NOMO-1 treated with DMSO at 0.1 percent for 48 hours (cell line): Measurements from ENCODE around the gene RNASE8.
"Not testable (repeated sequence)": the region's sequence is repeated elsewhere in the genome, so short reads cannot be mapped to it uniquely, and the experiment has no call there.

Source experiments
- DNase-seq: peaks from one replicate; lab custom pipeline; 2025; ENCODE audit not compliant: unreplicated experiment; lab: John Stamatoyannopoulos, UW

RNASE8 gene, protein sequence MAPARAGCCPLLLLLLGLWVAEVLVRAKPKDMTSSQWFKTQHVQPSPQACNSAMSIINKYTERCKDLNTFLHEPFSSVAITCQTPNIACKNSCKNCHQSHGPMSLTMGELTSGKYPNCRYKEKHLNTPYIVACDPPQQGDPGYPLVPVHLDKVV

DNA sequence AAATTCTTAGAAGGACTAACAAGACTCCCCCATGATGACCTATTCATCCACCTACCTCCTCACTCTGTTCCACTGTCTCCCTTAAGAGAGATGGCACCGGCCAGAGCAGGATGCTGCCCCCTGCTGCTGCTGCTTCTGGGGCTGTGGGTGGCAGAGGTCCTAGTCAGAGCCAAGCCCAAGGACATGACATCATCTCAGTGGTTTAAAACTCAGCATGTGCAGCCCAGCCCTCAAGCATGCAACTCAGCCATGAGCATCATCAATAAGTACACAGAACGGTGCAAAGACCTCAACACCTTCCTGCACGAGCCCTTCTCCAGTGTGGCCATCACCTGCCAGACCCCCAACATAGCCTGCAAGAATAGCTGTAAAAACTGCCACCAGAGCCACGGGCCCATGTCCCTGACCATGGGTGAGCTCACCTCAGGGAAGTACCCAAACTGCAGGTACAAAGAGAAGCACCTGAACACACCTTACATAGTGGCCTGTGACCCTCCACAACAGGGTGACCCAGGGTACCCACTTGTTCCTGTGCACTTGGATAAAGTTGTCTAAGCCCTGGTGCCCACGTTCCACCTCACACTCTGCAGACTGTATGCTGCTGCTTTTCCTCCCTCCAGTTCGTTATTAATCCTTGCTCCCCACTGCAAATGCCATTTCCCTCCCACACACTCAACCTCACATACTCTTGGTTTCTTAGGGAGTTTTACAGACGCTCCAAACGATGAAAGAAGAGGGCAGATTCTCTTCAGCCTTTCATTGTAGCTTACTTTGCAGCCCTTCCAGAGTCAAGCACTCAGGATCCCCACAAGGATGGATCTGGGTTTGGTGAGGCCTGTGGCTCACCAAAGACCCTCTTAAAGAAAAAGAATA lies at the start of gene RNASE8:
TSS of gene RNASE8 (plus strand) at position 20 of the 873 bp plus-strand sequence. CDS start at position 91, 71 bp downstream.
- DNase-seq: no peak

DNA sequence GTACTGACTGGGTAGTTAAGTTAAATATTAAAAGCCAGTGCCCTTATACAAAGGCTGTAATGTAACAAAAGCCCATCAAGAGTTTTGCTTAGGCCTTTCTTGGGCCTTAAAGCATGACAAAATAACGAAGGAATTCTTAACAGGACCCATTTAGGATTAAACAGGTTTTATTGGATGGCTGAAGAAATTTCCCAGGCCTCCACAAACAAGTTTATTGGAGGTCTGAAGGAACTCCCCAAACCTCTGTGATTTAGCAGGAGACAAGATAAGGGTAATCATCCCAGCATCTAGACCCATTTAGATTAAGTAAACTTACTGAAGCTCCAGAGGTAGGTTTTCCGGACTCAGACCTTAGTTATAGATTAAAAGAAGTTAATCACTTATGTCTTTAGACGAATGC lies 47.9 kb upstream of the RNASE8 start:
- not testable (repeated sequence) for DNase-seq

DNA sequence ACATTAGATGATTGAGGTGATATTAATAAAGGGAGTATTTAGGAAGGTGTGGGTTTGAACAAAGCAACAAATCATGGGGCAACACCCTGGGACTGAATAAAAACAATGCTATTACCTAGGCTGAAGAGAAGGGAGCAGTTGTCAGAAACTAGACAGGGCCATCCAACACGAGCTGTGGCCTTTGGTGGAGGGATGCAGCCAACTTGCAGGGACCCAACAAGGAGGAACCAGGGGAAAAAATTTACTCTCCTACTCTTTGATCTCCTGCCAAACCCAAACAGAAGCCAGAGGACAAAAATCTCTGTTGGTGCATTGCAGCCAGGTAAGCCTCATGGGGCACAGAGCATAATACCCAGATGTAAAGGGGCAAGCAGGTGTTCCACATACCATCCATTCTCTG lies 46.5 kb upstream of the RNASE8 start:
- DNase-seq: no peak

DNA sequence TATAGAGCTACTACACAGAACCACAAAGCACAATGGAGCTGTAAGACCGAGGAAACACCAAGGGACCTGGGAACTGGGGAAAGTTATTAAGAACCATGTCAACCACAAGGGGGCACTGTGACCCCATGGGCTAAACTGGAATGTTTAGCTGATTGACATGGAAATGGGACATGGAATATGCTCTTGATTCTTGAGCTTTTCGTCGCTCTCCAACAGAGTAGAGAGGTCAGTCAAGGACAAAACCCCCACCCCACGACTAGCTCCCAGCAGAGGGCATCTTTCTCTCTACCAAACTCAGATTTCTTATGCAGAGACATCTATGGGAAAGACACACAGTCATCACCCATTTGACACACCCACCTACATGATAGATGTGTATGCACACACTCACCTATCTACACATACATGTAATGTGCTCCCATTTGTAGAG lies 42.8 kb upstream of the RNASE8 start:
- DNase-seq: peak; percentile 62

DNA sequence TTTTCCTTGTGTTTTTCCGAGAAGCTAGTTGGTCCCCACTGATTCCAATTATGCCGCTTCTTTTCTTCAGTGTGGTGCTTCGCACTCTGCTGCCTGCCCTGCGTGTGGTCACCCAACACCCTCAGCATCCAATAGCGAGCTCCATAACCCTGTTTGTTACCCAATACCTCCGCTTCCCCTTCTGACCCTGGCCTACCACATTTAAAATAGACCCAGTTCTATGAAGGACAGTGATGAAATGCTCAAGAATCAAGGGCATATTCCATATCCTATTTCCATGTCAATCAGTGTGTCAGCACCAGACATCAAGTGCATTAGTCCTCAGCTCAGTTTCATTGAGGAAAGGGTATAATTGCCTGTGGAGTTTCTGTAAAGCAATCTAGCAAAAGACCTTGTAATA lies 42.3 kb upstream of the RNASE8 start:
- DNase-seq: peak; percentile 82

DNA sequence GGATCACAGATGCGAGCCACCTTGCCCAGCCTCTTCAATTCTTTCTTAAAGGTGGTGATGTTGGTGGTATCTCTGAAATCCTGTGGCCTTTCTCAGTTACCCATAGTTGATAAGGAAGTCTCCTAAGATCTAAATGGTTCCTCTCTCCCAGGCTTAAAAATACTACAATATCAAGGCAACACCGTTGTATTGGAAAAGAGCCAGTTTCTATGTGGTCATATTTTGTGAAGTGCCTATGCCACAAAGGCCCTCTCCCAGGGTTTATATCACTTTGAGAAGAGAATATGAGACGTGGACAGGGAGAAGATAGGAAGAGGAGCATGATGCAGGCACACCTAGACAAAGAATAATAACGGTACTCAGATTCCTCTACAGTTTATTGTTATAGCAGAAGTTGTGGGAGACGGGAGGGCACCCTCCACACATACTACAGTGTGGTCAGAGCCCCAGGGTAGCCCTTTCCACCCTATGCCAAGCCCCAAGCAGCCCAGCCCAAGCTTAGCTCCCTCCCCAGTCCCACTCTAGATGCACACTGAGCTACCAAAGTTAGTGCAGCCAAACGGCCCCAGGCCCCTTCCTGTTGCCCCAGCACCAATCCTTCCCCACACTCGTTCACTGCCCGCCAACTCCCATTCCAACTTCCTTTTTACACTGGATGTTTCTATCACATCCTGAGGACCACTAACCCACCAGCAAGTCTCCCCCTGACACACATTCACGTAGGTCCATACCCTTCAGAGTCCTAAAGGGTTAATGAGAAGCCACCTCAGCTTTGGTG lies 41.0 kb upstream of the RNASE8 start:
- no peak for DNase-seq

DNA sequence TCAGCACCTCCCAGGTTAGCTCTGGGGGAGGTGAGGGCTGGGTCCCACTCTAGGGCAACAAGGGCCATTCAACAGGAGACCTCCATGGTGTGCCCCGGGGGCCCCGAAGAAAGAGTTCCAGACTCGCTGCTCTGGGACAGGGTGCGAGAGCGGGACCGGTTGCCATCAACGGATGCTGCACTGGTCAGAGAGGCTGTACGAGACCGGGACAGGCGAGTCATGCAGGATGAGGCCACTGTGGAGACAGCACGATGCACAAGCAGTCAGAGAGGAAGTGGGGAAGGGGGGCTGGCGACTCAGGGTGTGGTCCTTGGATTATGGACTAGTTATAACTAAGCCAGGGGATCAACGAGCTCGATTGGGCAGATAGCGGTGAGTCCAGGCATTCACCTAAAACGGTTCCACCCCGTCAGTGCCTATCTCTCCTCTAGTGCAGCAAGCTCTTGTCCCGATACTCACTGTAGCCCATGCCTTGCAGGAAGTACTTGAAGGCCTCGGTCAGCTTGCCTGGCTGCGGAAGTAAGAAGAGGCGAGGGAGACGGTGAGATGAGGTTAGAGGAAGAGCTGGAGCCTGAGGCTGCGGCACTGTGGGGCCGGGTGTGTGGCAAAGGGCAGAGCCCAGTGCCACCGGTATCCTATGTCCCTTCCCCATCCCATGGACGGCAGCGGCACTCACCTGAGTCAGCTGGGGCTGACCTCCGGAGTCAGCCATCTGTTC lies 39.9 kb upstream of the RNASE8 start:
- DNase-seq: peak; percentile 9

DNA sequence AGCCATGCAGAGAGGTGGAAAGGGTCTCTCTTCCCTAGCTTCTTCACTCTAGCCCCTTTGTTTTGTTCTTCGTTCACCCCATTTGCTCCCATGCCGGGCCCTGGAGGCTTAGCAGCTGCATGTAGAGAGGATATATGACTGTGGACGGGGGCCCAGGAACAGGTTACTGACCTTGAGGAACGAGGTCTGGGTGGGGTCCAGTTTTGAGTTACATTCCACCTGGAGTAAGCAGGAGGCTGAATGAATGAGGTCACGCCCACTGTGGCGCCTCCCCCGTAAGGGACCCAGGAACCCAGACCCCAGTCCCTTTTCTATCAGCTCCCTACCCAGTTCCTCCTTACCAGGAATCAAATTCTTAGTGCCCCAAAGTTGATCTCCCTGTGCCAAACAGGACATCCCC lies 39.3 kb upstream of the RNASE8 start:
- DNase-seq: no peak

DNA sequence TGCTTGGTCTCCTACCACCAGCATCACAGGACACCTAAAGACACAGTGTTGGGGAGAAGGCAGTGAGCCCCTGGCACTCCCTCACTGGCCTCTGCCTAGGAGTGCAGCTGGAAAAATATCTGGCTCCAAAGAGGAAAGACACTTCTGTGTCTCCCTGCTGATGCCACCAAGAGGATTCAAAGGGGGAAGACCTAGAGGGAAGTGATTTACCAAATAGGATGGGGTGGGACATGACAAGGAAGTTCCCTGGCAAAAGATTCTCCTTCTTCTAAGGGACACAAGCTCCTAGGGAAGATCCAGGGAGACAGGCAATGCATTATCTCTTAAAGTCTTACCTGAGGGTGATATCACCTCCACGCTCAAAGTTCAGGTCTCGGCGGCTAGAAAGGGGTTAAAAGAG lies 38.8 kb upstream of the RNASE8 start:
- no peak for DNase-seq

DNA sequence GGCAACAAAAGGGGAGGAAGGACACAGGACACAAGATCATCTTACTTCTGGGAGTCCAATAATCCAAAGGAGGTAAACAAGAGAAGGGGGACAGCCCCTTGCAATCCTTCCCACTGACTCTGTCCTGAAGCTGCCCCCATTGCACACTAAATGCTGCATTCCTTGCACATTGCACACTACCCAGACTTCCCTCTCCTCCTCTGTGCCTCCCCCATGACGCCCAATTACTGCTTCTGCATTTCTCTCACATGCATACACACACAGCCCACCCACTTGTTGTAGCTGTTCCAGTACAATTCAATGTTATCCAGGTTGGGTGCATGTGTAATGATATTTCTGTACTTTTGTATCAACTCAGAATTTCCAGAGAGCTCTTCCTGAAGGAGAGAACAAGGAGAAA lies 38.3 kb upstream of the RNASE8 start:
- no peak for DNase-seq

DNA sequence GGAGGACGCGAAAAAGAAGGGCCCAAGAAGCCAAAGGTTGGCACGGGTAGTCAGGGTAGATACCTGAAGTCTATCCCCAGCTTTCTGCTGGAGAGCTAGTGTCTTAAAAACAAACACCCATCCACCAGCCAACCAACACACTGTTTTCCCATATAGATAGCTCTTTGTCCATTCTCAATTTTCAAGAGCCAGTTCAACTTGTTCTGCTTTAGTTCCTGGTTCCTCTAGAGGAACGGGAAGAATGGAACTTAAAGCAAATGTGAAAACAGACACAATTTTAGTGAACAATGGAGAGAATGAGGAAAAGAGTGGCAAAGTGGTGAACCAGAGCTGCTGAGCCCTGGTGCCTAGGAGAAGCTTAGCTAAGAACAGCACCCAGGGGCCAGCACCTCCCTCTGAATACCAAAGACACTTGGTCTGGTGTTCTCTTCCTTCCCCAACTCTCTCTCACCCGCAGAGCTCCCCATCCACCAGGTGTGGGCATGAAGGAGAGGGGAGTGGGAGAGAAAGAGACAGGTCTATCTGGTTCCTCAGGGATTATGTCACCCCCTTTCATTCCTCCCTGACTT lies 36.6 kb upstream of the RNASE8 start:
- no peak for DNase-seq

DNA sequence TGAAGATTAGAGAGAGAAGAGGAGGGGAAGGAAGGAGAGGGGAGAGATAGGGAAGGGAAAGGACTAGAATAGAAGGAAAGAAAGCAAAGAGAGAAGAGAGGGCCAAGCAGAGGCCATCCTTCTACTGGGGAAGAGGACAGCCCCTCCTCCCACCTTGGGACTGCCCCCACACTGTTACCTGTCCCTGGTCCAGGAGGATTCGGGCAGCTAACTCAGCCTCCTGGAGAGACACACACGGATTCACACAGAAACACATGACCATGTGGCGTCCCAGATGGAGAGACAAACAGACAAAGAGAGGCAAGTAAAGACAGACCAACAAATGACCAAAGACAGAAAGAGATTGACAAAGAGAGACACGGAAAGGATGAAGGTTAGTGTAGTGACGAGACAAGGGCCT lies 34.9 kb upstream of the RNASE8 start:
- no peak for DNase-seq

DNA sequence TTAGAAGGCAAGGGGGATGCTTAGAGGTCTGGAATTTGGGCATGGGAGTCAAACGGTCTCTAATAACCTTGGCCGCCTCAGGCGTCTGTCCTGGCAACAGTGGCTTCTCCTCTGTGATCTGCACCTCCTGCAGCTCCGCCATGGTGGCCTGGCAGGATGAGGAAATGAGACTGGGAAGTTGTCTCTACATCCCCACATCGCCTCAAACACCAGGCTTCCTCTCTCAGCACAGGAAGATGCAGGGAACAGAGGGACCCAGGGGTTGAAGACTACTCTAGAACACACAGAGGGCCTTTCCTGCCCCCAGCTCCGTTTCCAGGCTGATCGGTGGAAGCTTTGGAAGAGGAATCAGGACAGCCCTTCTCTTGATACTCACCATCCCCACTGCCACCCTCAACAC lies 34.4 kb upstream of the RNASE8 start:
- no peak for DNase-seq

DNA sequence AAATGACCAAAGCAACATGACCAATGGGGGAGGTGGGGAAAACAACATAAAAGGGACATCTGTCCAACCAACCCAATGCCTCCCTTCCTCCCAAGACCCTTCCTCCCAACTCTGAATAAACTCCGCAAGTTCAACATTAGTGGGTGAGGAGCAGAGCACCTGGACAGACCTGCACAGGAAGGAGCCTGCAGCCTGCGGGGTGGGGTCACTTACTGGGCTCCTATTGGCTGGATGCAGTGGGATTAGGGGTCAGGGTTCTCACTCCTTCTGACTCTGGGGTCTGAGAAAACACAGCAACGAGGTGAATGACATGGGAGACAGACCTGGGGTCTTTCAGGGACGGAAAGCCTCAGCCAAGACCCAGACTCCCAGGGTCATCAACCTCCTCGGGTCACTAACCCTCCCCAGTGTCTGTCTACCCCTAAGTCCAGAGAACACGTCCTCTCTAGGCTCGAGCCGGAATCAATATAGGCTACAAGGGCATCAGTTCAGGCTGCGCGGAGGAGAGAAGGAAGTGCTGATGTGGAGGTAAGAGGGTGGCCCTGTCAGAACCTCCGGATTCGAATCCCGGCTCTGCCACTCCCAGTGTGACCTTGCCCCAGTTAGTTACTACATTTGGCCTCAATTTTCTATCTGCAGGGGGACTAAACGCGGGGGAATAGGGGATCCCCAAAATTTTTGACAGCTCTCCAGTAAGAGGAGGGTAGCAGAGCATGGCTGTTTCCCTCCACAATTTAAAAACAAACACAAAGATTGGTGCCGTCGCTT lies 33.6 kb upstream of the RNASE8 start:
- DNase-seq: peak; percentile 25

DNA sequence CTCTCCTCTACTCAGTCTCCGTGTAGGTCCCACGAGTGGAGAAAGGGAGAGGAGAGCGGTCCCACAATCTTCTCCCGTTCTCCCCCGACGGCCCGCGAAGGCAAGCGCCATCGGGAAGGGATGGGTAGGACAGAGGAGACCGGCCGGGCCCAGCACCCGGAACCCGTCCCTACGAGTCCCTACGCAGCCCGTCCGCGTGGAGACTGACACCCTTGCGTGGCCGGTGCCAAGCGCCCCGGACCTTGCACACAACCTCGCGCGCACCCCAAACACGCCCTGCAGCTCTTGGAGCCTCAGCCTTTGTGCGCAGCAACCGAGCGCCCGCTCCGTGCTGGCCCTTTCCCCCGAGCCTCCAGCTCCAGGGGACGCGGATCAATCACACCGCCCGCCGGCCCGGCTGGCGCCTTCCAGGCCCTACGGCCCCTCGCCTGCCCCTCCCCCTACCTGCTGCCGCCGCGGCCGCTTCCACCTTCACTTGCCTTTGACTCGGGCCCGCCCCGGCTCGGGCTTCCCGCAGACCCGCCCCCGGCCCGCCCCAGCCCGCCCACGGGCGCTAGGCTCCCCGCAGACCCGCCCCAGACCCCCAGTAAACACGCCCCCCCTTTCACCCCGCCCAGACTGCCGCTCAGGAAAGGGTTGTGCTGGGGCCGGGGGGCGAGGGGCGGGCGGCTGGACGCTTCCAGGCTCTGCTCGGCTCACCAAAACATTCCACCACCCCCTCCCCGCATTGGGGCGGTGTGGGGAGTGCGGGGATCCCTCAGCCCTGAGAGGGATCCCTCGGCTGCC lies 32.8 kb upstream of the RNASE8 start, which contains the start of gene NDRG2:
TSS of gene NDRG2 (minus strand) at position 477 of the 786 bp plus-strand sequence. CDS start 1,746 bp downstream, outside the sequence.
- DNase-seq: peak; percentile 74

DNA sequence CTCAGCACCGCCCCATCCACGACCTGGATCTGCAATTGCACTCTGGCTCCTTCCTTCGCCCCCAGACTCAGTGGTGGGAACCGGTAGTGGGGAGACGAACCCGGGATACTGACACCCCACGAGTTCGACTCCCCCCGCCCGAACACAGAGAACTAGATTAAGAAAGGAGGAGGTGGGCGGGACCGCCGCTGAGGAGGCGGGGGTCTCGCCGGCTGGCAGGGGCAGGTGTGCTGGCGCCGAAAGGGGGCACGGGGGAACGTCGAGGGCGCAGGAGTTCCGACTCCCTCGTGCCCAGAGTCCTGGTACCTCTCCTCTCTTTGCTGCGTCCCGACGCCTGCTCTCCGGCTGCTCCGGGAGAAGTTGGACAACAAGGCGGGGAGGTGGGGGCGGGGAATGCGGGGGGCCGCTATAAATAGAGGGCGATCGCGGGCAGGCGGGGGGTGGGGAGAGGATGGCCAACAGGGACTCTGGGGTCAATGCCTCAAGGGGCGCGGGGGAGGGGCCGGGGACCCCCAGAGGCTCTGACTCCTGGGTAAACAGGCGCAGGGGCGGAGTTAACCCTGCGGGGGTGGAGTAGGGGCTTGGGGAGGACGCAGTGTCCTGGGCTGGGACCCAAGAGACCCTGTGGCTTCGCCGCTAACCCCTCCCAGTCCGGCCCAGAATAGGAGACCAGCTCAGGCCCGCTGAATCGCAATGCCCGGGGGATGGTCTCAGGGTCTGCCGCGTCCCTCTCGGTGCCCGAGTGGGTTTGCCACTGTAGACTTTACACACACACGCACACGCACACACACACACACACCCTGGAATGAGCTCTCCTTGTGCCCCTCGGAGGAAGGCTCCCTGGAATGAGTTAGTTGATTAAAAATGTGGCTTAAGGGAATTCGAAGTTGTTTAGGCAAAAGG lies 32.0 kb upstream of the RNASE8 start:
- no peak for DNase-seq

DNA sequence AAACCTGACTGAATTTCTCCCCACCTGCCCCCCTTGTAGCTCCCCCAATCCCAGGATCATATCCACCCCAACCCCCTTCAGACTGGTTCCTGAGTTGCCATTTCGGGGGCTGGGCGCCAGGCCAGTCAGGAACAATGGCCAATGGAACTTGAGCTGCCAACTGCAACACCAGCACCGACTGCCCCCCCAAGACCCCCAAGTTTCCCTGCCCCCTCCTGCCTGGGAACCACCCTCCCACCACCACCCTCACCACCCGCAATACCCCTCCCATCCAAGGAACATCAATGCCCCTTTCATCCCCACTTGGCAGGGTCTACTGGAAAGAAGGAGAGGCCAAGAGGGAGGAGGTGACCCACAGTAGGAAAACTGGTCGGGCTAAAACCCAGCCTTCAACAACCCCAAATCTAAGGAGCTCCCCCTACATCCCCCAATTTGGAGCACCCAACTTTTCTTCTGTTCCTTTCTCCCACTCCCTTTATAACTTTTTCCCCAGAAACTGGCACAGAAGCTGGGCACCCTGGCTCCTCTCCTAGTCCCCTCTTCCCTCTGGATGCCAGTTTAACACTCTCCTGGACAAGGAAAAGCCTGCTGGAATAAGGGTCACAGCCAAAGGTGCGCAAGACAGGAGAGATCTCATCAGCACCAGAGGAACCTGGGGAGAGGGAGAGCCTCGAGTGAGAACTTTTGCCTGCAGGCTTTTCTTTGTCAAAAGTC lies 31.2 kb upstream of the RNASE8 start:
- no peak for DNase-seq

DNA sequence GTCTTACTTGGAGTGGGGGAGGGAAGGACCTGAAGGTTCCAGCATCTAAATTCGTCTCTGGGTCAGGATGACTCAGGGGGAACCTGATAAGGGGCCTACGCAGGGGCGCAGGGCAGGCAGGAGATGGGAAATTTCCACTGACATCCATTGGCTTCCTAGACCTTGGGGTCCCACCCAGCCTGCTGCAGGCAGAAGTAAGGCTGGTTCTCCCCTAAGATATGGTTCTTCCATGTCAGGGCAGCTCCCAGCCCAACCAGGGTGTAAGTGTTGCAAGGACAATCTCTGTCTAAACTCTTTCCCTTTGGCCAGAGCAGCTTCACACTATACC lies 30.7 kb upstream of the RNASE8 start:
- DNase-seq: no peak
